NCI-H345 treated with DMSO at 0.1 percent for 48 hours (cell line): Measurements from ENCODE around the gene KMT5C.

Experiments used
- DNase-seq: peaks from one replicate; lab custom pipeline; 2025; ENCODE audit not compliant: unreplicated experiment; lab: John Stamatoyannopoulos, UW

Gene KMT5C

DNA sequence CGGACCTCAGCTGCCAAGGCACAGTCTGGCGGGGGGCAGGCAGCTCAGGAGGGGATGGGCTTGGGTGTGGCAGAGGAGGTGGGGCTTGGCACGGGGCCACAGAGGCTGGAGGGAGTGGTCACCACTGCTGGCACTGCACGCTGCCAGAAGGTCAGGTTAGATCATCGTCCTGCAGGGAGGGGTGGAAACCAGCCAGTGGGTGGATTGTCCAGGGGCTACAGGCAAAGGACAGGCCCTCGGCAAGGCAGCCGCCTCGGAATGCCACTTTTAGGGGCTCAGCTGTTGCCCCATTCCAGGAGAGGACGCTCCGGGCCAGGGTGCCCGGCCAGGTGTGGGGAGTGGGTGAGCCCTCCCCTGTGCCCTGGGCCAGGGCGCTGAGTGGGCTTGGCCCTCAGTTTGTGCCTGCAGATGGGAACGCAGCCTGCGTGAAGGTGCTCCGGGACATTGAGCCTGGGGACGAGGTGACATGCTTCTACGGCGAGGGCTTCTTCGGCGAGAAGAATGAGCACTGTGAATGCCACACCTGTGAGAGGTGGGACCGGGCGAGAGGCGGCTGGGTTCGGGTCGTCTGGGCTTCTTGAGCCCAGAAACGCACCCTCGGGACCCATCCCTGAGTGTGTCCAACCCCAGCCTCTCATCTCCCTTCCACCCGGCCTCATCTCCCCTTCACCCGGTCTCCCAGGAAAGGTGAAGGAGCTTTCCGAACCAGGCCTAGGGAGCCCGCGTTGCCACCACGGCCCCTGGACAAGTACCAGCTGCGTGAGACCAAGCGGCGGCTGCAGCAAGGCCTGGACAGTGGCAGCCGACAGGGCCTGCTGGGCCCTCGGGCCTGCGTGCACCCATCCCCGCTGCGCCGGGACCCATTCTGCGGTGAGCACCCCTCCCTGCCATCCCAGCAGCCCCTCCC is 6.4 kb downstream of the KMT5C start:
- DNase-seq, result no peak

DNA sequence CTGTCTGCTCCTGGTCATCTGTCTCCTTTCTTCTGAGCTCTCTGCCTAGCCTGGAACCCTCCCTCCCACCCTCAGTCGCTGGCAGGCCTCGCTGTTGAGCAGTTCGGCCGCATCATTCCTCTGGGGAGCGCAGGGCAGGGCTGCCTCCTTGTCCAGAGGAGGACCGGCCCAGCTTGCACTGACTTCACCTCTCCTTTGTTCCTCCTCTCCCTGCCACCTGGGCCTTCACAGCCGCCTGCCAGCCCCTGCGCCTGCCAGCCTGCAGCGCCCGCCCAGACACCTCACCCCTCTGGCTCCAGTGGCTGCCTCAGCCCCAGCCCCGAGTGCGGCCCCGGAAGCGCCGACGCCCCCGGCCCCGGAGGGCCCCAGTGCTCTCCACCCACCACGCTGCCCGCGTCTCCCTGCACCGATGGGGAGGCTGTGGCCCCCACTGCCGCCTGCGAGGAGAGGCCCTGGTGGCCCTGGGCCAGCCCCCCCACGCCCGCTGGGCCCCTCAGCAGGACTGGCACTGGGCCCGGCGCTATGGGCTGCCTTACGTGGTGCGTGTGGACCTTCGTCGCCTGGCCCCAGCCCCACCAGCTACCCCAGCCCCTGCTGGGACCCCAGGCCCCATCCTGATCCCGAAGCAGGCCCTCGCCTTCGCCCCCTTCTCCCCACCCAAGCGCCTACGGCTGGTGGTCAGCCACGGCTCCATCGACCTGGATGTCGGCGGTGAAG is 7.2 kb downstream of the KMT5C start:
- DNase-seq, result no peak

DNA sequence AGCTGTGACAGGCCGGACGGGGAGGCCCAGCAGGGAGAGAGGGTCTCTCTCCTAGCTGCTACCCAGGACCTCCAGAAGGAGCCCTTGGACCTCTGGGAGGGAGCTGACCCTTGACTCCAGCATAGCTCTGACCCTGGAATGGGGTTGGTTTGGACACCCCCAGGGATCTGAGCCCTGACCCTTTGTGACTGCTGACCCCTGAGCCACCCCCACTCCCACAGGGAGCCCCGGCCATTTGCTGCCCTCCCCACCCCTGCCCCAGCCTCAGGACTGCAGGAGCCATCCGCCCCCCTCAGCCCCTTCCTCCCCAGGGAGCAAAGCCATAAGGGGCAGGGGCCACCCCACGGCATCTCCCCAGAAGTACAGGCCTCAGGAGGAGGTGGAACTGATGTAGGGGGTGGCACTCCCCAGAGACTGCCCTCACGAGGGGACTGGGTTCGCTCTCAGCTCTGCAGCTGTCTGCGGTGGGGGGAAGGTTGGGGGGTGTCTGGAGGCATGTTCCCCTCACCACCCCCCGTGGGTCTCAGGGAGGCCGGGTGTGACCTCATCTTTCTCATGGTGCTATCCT is 7.8 kb downstream of the KMT5C start:
- no peak for DNase-seq

DNA sequence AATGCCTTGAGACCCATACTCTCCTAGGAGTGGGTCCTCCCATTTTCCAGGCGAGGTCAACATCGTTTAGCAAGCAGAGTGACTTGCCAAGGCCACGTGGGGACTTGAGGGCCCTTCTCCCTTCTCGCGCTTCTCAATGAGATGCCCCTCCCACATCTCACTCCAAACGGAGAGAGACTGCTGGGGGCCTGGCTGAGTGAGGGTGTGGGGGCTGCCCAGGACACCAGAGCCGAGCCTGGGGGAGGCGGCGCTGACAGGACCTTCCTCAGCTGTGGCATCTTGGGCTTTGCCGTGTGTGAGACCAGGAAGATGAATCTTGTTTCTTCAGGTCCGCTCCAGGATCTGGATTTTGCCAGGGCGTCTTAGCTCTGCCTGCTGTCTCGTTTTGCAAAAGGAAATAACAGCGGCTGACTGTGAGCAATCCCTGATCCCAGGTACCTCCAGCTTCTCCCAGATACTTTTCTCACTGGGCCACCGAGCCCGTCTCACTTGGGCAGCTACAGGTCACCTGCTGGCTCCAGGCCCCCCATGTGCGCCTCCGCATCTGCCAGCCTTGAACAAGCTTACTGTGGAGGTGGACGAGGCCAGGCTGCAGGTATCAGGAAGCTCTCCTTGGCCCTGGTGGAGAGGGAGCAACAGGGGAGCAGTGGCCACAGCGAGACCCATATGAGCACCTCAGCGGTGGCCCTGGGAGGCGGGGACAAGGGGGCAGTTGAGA is 8.8 kb downstream of the KMT5C start:
- DNase-seq, result no peak

DNA sequence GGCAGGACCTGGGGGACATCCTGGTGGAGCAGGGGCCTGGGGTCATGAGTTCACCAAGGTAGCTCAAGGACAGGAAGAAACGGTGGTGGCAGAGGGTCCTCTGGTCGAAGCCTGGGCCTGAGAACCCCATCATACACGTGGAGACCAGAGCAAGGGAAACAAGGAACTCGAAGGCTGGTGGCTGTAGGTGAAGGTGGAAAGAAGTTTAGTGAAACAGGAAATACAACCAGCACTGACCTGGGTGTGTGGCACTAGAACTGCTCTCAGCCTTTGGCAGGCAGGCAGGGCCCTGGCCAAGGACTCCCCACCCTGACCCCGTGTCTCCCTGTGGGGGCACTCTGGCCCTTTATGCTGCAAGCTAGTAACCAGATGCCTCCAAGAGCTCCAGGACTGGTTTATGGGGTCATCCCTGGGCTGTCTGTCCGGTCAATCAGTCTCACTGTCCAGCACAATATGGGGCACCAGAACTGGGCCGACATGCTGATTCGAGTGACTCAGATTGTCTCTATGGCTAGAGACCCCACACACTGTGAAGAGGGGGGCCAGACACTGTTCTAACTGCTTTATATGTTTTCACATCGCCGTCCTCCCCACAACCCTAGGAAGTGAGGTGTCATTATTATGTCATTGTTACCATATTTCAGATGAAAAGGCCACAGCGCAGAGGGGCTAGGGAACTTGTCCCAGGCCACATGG is 11.1 kb downstream of the KMT5C start:
- DNase-seq, result no peak

DNA sequence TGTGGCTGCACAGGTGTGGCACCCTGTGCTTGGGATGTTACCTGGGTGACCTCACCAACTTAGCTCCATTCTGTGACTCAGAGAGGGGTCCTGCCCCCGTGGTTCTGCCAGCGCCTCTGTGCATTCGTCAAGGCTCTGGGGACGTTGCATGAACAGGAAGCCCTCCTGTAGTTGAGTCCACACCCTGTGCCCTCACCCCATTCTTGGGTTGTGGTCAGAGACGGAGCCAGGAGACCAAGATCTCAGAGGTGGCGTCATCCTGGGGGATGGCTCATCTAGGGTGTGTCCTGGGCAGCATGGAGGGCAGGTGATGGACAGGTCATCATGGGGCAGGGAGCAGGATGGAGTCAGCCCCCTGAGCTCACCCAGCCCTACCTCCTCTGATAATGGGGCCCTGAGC is 12.4 kb downstream of the KMT5C start:
- no peak for DNase-seq

DNA sequence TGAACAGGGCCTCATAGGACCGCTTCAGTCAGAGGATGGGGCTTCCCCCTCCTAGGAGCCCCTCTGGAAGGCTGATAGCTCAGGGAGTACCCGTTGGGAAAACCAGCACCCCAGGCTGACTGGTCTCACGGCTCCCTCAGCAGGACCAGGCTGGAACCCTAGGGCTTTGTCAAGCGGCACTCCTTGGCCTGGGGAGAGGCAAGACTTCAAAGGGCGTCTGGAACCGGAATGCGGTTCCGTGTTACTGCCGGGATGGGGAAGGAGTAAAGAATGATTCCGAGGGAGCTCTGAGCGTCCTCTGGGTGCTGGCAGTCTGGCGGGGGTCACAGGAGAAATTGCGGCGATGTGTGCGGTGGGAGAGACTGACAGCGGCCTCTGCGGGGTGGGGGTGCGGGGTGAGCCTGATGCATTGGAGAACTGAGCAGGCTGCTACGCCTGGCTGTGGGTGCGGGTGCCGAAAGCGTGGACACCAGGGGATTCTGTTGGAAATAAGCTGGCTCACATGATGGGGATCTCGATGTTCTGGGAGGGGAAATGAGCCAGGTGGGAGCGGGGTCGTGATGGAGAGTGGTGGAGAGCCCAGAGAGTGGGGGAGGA is 13.0 kb downstream of the KMT5C start:
- DNase-seq, result no peak

DNA sequence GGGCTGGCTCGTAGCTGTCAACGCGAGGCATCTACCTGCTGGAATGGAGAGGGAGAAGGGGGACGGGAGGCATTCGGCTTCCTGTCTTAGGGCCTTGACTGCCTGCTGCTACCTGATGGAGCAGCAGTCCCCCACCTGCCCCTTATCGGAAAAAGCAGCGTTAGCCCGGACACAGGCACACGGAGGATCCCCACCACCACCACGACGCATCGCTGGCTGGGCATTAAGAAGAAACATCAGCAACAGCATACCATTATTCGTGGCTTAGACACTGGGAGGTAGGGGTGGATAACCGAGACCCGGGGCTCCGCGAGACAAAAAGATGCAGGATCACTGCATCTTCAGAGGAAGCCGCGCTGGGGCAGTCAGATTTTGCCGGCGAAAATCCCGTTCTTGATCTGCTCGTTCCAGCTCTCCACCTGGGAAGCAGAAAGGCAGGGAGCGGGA is 13.7 kb downstream of the KMT5C start:
- DNase-seq, result no peak

DNA sequence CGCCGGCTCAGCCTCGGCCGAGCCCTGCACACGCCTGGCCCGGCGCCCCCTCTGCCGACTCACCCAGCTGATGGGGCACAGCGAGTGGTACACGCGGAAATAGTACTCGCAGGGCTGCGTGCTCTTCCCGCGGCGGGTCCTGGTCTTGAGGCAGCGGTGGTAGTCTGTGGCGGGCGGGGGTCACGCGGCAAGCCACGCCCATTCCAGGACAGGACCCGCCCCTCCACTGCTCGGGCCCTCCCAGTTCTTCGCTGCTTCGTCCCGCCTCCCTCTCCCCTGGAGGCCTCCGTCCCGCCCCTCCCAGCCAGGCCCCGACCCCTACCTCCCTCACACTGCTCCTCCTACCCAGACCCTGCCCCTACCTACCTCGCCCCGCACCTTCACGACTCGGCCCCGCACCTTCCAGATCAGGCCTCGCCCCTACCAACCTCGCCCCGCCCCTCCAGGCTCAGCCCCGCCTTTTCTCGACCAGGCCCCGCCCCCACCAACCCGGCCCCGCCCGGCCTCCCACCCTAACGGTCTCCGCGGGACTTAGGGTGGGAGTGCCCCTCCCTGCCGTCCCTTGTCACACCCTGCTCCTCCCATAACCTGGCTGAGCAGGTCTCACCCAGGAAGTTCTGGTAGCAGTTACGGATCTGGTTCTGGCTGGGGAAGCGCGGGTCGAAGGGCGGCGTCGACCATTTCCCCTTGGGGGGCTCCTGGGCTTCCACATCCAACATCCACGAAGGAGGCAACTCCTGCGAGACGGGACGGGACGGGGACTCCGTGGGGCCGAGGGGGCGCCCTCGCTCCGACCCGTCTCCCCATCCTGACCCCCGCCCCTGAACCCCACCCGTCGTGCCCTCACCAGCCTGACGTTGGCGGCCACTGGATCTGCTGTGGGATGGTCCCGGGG is 14.4 kb downstream of the KMT5C start:
- DNase-seq, result peak; percentile 12

DNA sequence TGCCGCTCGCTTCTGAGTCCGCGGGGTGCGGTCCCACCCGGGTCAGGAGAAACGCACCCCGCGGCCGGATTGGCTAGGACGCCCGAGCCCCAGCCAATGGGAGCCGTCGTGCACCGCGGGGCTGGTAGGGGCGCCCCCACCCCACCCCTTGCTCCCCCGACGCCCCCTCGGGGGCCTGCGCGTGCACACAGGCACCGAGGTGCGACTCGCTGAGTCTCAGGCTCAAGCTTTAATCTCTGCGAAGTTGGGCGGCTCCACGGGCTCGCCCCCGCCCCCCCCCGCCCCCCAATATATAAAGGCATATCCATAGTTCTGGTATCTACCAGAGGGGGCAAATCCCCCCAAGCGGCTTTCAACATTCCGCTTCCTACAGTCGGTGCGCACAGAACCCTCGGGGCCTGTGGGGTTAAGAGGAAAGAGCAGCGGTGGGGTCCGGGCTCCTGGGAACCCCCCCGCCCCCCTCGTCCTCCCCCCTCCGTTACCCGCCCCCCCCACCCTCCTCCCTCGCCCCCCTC is 15.1 kb downstream of the KMT5C start, which contains the start of gene COX6B2:
Gene COX6B2 (minus strand): TSS at position 22 of the 515 bp plus-strand sequence. CDS start 198 bp downstream, outside the sequence.
- no peak for DNase-seq

DNA sequence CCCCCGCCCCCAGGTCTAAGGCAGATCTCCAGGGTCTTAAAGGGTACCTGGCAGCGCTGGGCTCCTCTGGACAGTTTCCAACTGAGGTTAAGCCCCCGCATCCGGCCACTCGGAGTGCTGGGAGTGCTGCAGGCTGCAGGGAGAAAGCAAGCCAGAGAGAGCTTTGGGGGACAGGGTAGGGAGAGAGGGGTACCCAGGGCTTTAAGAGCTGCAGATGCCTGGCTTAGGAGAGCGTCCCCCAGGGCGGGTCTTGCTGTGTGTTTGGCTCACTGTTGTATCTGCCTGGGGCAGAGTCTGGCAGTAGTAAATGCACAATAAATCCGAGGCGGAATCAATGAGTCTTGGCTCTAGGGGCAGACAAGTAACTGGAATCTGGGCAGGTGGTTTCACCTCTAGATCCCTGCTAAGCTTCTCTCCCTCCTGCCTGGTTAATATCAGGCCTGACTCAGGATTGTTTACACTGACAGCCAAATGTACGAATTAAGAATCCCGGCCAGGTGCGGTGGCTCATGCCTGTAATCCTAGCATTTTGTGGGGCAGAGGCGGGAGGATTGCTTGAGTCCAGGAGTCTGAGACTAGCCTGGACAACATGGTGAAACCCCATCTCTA is 15.6 kb downstream of the KMT5C start:
- DNase-seq, result no peak

DNA sequence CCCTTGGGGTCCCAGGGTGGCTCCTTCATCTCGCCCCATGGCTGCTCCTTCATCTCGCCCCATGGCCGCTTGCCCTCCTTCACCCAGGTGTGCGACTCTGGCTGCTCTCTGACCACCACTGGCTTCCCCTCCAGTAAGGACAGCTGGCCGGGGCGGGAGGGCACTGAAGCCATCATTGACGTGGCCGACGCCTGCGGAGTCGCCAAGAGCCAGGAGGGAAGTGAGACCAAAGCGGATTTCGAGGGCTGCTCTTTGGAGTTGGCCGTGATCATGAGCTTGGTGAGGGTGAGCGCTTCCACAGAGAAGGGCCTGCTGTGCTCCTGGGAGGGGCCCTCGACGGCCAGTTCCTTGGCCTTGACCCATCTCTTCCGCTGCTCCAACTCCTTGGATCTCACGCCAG is 18.8 kb downstream of the KMT5C start:
- no peak for DNase-seq

DNA sequence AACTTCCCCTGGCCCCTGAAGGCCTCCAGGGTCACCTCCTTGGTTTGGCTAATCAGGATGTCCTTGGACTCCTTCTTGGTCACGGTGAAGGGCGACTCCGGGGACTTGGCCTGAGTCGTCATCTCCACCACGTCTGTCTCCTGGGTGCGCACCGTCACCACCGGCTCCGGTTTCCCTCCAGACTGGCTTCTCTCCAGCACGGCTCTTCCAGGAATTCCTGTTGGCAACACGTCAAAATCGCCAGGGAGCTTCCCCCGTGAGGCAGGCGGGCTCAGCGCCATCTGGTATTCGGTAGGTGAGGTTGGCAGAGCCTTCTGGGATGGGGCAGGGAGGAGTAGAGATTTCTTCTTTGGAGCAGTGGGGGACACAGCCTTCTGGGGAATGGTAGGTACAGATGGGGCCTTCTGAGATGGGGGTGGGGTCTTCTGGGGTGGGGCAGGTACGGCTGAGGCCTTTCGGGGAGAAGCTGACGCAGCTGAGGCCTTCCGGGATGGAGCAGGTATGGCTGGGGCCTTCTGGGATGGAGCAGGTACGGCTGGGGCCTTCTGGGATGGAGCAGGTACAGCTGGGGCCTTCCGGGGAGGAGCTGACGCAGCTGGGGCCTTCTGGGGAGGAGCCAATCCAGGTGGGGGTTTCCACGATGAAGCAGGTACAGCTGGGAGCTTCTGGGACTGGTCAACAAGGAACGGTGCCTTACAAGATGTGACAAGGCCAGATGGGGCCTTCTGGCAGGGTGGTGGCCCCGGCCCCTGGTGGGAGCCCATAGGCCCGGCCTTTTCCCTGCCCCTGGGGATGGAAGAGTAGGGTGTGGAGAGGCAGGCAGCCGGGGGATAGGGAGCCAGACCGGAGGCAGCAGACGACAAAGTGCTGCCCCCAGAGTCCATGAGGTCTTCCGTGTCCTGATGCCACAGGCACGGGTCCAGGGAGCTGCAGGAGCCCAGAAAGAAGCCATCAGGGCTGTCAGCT is 19.6 kb downstream of the KMT5C start:
- no peak for DNase-seq

DNA sequence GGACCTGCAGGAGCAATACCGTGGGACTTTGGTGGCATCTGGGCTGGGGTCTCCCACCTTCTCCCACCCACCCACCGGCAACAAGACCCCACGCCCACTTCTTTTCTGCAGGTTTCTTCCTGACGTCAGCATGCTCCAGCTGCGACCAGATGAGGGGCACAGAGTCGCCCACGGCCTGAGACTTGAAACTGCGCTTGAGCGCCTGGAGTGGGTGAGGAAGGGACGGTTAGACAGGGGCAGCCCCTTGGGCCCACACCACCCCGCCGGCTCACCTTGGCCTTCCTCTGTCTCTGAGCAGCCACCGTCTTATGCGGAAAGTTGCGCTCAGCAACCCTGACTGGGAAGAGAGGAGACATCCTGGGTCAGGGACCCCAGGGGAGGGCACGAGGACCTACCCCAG is 21.2 kb downstream of the KMT5C start:
- no peak for DNase-seq

DNA sequence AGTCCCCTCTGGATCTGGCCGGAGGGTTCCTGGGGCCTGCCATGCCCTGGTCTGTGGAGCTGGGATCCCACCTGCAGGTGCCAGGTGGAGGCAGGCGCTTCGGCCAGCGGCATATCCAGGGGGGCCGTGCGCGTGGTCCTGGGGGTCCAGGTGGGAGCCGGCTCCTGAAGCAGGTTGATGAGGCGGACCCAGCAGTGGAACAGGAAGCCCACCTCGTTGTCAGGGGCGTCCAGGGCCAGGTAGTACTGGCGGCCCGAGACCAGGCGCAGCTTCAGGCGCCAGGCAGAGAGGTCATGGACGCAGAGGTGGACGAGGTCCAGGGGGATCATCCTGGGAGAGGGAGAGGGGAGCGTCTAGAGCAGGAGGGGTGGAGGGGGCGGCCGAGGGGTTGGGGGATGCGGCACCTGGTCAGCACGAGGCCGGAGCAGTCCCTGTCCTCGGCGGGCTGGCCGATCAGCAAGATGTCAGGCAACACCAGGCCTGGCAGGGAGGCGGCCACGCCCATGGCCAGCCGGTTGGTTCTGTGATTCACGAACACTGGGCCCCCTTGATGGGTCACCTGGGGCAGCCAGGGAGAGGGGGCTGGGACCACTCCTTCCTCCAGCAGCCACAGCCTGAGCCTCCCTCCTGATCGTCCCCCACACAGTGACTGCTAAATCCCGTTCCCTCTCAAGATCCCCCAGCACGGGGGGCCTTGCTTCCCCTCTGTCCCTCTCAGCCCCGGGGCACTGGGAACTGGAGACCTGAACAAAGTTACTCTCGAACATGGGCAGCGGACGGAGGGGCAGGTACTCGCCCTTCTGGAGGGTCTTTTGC is 22.7 kb downstream of the KMT5C start:
- no peak for DNase-seq

DNA sequence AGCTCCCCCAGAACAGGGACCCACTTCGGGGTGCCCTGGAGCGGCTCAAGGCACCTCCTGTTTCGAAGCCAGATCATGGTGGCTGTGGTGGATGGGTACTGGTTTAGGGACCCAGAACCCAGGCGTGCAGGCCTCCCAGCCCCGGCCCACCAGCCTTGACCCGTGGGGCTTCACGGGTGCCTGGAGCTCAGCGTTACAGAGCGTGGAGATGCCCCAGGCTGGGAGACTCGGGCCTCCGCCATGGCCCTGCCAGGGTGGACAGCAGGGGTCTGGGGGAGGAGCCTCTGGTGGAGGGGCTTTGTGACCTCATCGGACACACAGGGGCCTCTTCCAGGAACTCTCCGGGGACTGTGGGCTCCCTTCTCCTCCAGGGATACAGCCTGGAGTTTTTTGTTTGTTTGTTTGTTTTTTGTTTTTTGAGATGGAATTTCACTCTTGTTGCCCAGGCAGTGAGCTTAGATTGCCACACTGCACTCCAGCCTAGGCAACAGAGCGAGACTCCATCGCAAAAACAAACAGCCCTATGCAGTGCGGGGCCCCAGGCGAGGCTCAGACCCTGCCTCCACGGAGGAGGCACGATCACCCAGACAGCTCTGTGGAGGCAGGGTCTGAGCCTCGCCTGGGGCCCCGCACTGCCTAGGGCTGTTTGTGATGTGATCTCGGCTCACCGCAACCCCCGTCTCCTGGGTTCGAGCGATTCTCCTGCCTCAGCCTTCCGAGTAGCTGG is 23.5 kb downstream of the KMT5C start, which contains the start of gene GARIN5B:
Gene GARIN5B (minus strand): TSS at position 271 of the 727 bp plus-strand sequence. CDS start 194 bp downstream, at position 77.
- DNase-seq, result no peak
